HuH-7.5 (cell line): ENCODE measurements around the gene LRRC10B.
A peak's percentile ranks its signal among the peaks of the same experiment; 100 is the strongest.

Experiments
- DNase-seq: peaks from one replicate; pipeline ENCODE4 v3.0.0; 2011; ENCODE audit warnings: low spot score

Gene LRRC10B

DNA sequence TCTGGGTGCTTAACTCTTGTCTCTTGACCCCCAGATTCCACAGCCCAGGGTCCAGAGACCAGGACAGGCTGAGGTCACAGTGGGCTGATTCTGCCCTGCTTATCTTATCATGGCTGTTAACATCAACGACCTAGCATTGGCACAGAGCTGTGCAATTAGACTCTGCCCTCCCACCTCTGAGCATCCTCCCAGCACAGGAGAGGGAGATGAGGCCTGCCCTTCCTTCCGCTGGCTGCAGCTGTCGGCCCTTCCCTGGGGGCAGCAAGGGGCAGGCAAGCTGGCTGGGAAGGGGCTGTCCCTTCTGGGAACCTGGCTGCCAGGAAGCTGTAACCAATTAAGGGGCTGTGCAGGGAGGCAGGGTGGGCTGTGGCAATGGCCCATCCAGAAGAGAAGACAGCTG, 22.5 kb downstream of the LRRC10B start:
- DNase-seq: no peak

DNA sequence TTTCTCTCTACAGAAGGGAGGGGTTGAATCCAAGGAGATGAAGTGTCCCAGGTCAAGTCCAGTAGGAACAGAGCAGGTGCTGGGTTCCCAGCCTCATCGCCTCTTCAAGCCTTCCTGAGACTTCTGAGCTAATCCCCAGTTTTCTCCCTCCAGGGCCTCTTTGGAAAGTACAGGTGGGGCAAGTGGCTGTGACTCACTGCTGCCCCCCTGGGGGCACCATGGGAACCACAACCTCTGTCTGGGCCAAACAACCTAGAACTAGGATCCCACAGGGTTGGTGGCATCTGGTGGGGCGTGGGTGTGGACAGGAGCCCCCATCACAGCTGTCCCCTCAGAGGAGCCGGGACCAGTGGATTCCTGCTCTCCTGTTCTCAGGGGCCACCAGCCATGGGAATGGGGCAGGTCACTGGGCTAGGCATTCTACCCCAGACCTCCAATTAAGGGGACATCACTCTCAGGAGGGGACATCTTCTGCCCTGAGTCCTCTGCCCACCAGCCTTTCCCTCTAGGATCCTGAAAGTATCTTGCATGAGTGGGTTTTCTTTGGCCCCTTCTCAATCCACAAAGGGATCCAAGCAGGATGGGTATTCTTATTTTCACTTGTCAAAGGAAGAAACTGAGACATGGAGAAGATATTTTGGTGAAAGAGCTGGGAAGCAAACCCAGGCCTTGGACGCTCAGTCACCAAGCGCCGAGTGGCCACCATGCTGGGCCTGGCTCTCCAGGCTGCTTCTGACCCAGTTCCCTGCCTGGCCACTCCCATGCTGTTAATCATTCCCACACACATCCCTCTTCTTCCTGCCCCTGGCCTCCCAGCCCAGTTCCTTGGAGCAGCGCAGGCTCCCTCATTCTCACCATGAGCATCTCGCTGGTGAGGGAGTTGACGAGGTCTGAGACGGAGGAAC, 23.8 kb downstream of the LRRC10B start:
- DNase-seq: peak; percentile 99

DNA sequence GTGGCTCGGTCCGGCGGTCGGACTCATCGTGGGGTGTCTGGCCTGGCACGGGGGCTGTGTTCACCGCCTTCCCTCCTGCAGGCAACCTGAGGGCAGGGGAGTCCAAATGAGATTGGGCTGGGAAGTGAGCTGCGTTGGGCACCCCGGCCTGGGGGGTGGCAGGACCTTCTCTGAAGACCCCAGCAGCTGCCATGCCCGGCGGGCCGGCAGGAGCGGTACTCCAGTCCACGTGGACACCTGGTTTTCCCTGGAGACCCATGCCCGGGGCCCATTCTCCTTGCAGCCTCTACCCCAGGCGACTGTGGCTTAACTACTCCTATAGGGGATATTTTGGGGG, 24.5 kb downstream of the LRRC10B start:
- DNase-seq: no peak

DNA sequence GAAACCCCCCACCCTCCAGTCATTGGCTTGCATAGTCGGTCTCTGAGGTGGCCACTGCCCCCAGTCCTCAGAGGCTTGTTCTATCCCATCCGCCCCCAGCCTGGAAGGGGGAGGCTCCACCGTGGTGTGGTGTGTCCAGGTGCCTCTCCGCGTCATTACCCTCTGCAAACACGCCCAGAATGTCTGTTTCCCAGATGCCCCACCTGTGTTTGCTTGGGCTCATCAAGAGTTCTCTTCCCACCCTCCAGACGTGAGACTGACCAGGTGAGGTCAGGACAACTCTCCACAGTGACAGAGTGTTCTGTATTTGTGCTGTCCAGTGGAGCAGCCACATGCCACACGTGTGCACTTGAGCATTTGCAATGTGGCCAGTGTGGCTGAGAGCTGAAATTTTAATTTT, 24.9 kb downstream of the LRRC10B start:
- no peak for DNase-seq

DNA sequence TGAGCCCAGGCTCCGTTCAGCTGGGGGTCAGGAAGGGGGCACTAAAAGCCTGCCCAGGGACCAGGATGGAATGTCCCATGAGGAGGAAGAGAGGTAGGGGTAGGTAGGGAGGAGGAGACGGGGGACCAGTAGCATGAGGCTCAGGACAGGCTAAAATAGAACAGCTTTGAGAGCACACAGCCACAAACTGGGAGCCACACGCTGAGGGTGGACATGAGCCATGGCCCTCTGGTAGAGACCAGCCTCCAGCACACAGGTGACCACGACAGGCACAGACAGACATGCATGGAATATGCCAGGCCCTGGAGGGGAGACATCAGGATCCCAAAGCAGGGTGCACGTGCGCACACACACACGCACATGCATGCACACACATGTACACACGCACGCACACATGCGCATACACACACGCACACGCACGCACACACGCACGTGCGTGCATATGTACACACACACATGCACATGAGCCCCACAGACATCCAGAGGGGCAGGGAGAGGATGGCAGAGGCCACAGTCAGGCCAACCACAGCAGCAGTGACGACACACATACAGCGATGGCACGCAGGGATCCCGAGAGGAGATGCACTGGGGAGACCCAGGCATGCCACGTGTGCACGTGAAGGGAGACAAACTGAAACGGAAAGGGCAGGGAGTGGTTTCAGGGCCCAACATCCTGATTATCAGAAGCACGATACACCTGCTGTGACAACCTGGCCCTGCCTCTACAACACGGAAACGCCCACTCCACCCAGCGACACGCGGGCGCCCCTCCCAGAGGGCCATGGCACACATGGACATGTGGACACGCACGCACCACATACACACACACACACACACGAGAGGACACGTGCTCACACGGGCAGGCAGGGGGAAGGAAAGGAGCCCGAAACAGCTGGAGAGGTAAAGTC, 25.7 kb downstream of the LRRC10B start:
- DNase-seq: no peak

DNA sequence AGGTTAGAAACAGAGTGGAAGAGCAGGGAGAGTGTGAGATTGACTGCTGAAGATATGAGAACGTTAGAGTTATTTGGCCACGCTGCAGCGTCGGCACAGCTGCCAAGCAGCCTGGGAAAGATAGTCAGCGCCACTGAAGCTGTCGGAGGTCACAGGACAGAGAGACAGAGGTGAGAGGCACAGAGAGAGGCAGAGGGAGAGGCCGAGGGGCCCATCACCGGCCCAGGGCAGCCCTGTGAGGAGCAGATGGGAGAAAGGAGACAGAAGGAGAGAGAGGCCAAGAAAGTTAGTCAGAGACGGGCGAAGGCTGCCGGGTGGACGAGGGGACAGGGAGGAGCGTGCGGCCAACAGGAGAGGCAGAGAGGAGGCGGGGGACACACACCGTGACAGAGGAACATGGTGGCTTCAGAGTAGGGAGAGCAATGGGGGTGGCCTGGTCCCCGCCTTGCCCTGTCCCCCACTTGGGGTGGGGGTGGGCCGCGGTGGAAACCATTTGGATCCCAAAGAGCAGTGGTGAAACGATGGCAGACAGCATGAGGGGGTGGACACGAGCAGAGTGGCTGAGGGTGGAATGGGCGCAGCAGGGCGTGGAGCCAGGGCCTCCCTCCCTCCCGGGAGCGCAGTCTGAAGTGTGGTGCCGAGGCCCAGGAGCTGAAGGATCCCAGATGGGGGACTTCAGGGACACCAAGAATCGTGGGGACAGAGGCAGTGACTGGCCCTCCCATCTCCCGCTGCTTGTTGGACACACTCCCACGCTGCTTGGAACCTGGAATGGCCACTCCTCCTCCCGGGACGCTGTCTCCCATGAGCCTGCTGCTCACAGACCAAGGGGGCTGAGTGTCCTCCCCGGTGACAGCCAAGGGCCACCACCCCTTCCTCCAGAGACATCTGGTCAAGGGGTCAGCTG, 26.6 kb downstream of the LRRC10B start:
- no peak for DNase-seq

DNA sequence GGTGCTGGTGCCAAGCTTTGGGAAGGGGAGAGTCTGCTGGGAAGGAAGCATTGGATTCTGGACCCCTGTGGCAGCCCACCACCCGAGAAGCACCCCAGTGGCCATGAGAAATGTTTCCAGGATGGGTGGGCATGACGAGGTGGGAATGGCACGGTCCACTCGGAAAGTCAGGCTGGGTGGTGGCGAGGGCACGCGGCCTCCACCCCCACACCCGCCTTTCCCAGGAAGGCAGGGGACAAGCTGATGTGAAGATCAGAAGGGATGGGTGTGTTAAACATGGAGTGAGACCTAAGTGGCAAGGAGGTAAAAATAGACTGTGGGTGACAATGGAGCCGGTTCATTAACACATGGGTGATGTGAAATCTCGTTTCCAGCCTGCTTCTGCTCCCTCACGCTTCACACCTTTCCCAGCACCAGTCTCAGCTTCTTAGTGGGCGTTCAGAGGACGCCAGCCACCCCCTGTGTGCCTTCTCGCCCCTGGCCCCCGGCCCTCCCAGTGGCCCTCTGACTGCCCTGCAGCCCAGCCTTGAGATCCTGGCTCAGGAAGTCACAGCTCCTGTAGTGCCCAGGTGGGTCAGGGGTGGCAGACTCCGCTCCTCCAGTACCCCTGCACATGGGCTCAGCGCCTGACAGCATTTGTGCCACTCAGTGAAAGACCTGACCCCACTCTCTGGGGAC, 27.6 kb downstream of the LRRC10B start:
- no peak for DNase-seq

DNA sequence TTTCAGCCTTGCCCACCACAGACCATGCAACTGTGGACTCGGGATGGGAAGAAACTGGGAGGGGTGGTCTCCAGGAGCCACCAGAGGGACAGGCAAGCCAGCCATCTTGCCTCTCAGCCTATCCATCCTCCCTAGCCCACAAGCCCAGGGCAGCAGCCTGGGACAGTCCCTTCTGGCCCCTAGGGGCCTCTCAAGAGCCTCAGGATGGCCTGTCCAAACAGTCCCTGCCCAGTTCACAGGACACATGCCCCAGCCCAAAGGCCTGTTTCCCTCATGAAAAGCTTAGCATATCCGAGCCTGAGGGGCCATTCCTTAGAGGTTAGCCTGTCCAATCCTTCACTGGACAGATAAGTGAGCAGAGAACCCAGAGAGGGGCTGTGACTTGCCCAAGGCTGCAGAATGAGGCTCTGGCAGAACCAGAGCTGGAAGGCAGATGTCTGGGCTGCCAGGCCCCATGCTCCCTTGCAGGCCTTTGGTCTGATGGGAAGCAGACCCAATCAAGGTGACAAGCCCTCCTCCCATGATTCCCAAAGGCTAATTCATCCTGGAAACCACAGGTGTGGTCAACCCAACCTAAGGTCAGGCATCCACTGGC, 28.2 kb downstream of the LRRC10B start:
- DNase-seq: no peak

DNA sequence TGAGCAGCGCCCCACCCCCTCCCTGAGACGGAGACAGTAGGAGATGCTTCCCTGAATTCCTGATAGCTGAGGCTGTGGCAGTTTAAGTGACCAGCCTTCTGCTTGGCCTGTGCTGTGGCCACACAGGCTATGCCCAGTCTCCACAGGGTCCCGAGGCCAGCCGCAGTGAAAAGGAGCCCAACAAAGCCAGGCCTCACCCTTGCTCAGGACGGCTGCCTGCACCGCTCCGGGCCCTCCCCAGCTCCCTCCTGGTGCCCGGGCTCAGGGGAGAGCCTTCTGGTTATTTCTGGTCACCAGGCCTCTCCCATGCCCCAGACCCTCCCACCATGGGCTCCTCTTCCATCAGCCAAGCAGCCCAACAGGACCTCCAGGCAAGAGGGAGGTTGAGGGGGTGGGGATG, 28.8 kb downstream of the LRRC10B start:
- no peak for DNase-seq

DNA sequence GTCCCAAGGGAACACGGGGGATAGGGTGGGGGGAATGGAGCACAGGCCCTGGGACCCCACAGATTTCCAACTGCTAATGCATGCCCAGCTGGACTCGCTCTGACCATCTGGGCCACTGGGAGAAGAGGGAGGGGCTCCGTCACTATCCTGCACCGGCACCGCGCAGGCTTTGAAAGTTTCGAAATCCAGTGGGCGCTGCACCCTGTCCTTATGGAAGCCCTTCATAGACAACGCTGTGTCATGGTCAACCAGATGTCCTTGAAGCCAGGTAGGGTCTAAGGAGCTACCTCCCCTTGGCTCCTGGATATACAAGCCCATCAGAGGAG, 30.1 kb downstream of the LRRC10B start:
- DNase-seq: no peak

DNA sequence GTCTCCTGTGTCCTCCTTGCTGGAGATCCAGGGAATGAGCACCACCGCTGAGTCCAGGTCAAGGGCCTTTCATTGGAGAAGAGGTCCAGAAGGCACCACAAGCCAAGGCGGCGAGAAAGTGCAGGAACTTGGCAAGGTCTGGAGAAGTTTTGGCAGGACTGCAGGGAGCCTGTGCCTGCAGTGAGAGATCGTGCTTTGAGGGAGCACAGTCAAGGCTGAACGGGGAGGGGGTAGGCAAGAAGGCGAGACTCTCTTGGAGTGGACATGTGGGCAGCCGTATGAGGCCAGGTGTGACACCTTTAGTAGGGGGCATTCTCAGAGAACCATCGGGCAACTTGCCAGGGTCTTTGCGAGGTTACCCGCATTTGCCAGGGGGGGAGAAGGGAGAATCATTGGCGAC, 30.5 kb downstream of the LRRC10B start:
- DNase-seq: no peak

DNA sequence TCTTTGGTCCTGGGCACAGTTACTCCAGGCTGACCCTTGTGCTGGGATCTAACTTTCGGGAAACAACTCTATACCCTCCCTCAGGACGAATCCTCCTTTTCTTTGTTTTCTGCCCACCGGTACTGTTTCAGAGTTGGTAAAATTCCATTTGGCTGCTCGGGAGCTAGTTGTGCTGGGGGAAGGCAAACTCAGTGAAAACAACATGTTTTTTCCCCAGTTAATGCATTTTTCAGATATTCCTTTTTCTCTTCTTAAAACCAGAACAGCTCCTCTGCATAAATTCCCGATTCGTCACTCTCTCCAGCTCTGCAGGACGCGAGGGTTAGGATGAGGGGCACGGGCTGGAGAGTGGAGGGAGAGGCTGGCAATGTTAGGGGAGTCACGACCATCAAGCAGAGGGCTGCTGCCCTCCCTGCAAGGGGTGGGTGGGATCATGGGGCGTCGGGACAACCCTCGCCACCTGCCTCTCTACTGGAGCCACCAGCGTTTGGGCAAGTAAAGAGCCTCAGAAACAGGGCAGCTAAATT, 31.3 kb downstream of the LRRC10B start:
- DNase-seq: no peak

DNA sequence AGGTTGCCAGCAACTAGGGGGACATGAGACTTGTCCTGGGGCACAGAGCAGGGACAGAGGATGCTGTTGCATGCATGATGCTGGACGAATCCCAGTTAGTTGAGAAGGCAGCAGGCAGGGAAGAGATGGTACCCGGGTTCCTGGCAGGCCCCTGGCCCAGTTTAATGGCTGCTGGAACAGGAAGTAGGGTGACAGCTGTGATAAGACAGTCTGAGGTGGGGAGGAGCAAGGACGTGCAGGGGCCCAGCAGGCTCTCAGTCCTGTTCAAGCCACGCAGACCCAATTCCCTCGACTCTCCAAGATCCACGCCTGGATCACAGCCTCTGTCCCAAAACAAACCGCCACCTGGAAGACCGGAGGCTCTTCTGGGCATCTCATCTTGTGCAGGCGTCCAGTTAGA, 32.0 kb downstream of the LRRC10B start:
- DNase-seq: no peak

DNA sequence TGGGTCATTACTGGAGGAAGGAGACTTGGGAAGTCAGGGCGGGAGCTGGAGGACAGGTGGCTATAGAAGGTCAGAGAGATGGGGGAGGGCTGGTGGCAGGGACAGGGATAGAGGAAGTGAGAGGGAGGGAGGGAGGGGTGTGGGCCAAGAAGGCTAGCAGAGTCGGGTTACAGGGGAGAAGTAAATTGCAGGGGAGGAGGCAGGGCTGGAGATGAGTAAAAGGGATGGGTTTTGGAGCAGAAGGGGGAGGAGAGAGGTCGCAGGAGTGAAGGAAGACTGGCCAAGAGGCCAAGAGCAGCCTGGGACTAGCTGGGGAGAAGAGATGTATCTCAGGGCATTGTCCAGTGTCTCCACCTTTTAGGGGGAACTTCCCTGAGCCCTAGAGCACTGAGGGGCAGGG, 33.0 kb downstream of the LRRC10B start:
- DNase-seq: no peak

DNA sequence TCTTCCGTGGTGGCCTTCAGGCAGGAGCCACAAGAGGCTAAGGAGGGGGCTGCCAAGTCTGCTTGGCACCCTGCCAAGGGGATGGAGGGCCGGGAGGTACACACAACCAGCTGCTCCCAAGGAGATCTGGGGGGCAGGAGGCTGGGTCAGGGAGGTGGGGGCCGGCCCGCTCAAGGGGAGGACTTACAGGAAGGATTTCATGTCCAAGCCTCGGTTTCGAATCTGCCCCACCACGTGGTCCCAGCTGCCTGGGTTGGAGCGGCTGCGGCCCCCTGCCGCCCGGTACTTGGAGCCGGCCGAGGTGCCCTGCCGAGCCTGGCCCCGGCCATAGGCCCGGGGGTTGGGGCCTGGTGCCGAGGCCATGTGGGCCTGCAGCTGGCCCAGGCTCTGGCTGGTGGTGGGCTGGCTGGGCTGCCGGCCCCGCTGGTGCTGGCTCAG, 33.5 kb downstream of the LRRC10B start:
- DNase-seq: no peak

DNA sequence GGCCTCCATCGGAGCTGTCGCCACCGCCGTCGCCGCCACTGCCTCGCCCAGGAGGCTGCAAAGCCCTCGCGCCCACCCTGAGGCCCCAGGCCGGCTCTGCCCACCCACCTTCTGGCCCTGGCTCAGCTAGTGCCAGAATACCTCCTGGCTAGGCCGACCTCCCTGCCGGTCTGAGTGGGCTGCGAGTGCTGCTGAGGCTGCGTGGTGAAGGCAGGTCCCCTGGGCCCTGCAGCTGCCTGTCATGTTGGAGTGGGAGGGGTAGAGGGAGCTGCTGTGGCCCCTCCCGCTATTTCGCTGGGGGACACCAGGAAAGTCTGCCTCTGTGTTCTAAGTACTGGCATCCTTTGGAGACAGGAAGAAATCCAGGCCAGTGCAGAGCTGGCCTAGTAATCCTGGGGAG, 34.2 kb downstream of the LRRC10B start:
- DNase-seq: no peak

DNA sequence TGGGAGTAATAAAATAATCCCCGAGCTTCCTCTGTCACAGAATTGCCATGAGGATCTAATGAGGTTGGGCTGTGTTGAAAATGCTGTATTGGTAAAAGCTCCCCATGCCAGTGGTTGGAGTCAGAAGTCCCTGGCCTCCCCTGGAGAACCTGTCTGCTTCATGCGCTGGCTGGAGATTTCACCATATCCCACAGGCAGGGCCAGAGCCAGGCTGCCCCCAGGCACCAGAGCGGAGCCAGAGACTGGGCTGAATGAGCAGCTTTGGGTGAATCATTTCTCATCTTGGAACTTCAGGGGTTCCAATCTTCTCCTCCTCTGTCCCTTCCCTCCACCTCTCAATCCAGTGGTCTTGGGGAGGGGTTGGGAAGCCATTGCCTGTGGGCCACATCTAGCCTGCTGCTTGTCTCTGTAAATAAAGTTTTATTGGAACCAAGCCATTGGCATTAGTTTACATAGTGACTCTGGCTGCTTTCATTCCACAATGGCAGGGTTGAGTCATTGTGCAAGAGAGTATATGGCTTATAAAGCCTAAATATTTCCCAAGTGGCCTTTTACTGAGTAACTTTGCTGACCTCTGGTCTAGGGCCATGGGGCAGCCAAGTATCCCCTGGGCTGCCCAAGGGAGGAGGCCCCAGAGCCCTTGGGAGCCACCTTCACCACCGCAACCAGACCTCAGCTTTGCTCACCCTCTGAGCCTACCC, 35.2 kb downstream of the LRRC10B start:
- DNase-seq: no peak

DNA sequence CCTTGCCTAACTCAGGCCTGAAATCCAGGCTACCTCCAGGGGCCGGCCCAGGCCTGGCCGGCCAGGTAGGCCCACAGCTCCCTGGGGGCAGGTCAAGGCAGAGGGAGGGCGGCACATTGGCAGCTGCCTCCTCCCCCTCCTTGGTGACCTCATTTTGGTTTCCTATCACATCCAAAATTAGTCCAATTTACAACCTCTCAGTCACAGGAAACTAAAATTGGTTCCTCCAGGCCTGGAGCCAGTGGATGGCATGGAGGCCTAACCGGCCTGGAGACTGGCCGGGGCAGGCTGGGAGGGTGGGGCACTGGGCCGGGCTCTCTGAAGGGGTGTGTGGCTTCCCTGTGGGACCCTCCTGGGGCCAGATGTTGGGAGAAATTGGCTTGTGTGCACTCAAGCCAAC, 35.9 kb downstream of the LRRC10B start:
- DNase-seq: no peak

DNA sequence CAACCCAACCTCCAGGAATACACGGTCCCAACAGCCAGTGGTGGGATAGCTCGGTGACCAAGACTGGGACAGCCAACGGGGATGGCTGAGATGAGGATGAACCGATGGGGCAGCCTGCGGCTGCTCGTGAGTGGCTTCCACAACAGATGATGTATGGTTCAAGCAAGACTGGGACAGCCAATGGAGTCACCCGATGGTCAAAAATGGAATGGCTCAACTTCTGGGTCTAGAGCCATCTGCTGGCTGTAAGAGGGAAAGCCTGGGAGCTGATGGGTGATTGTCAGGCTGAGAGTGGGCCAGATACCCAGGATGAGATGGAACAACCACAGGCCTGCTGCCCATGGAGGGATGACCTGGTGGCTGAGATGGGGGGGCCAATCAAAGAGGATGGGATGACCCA, 36.8 kb downstream of the LRRC10B start:
- peak; percentile 99 for DNase-seq

DNA sequence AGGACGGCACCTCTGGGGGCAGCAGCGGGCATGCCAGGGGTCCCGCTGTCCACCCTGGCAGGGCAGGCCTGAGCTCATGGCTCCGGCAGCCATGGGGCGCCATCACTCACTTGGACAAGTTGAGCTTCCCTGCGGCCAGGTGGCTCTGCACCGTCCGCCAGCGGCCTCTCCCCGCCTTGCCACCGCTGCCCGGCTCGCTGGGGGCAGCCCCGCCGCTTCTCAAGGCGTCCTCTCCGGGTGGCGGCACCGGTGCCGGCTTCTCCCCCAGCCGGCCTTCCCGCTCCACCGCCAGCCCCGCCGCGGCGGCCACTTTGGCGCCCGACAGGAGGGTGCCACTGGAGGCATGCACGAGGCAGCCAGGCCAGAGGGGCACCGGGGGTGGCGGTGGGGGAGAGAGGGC, 37.4 kb downstream of the LRRC10B start:
- DNase-seq: no peak
